ENCODE results near the gene KRTAP1-1. TPM values are rescaled to one million over a fixed set of nuclear protein-coding genes. Genes with fewer than 3 reads are reported as not detected.
"Not testable (repeated sequence)": the region's sequence is repeated elsewhere in the genome, so short reads cannot be mapped to it uniquely, and the experiment has no call there.

KRTAP1-1 gene
- total RNA-seq, 3 donors from 2014 or later (not counting 1 experiment from before 2014, with no cell fraction given): not detected

DNA sequence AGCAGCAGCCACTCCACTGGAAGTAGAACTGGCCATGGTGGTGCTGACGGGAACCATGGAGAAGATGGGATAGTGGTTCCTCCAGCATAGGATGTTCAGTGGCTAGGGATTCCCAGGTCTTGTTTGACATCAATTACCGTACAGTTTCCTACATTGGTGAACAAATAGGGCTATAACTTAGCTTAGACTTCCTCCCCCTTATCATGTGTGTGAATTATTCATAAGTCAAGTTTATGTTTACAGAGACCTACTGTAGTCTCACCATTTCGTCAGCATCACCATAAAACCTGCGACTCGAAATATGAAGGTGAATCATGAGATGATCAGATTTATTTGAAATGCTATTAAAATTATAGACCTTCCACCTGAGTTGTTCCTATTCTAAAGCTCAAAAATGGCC, 17.5 kb upstream of the KRTAP1-1 start:
- Mint-ChIP-seq H3K27me3 (ENCODE audit: low read depth in 2 of 2) (peaks cover 14 to 53% of the 10 kb centered on the region in 2 donors), H3K27ac (no peak overlapping the region)

DNA sequence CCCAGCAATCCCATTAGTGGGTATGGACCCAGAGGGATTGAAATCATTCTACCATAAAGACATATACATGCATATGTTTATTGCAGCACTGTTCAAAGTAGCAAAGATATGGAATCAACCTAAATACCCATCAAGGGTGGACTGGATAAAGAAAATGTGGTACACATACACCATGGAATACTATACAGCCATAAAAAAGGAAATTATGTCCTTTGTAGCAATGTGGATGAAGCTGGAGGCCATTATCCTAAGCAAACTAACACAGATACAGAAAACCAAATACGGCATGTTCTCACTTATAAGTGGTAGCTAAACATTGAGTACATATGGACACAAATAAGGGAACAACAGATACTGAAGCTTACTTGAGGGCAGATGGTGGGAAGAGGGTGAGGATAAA, 16.3 kb upstream of the KRTAP1-1 start:
- no peak overlapping the region for H3K27ac Mint-ChIP-seq
- intact Hi-C loops (cut with micrococcal nuclease): no loop called here
- no peak for ATAC-seq
- no peaks in the 10 kb centered on the region for H3K4me1 Mint-ChIP-seq
- no peak overlapping the region for H3K4me3 Mint-ChIP-seq
- no peaks in the 10 kb centered on the region for H3K27me3 ChIP-seq (ENCODE audit: control insufficient read depth, insufficient read depth, low read length)
- no peak overlapping the region for H3K4me3 ChIP-seq (ENCODE audit: low read length)
- no peaks in the 10 kb centered on the region for H3K9me3 ChIP-seq (ENCODE audit: control insufficient read depth, insufficient read depth, low read length)
- TF ChIP-seq, protein P1, sequence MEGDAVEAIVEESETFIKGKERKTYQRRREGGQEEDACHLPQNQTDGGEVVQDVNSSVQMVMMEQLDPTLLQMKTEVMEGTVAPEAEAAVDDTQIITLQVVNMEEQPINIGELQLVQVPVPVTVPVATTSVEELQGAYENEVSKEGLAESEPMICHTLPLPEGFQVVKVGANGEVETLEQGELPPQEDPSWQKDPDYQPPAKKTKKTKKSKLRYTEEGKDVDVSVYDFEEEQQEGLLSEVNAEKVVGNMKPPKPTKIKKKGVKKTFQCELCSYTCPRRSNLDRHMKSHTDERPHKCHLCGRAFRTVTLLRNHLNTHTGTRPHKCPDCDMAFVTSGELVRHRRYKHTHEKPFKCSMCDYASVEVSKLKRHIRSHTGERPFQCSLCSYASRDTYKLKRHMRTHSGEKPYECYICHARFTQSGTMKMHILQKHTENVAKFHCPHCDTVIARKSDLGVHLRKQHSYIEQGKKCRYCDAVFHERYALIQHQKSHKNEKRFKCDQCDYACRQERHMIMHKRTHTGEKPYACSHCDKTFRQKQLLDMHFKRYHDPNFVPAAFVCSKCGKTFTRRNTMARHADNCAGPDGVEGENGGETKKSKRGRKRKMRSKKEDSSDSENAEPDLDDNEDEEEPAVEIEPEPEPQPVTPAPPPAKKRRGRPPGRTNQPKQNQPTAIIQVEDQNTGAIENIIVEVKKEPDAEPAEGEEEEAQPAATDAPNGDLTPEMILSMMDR (IDR thresholded peaks at IDR 0.05): no peak
- no peak overlapping the region for H3K27ac ChIP-seq (ENCODE audit: low read length)
- H3K36me3 ChIP-seq (ENCODE audit: control insufficient read depth, insufficient read depth, low read length): no peaks in the 10 kb centered on the region
- no peak for DNase-seq
- 83% methylated on average over 1 of the region's 1 CpG for WGBS (ENCODE audit: insufficient coverage)
- H3K36me3 Mint-ChIP-seq: no peaks in the 10 kb centered on the region
- peaks cover 18 to 59% of the 10 kb centered on the region in 2 donors for H3K27me3 Mint-ChIP-seq (ENCODE audit: low read depth in 2 of 2)
- no peaks in the 10 kb centered on the region for H3K4me1 ChIP-seq (ENCODE audit: control insufficient read depth, insufficient read depth, low read length)
- peaks cover 2 to 3% of the 10 kb centered on the region in 2 donors for H3K9me3 Mint-ChIP-seq

More for the DNA sequence above, 17.5 kb upstream of the KRTAP1-1 start:
- Mint-ChIP-seq H3K36me3 (no peaks in the 10 kb centered on the region), H3K4me3 (no peak overlapping the region), H3K4me1 (no peaks in the 10 kb centered on the region), H3K9me3 (peaks cover 2 to 3% of the 10 kb centered on the region in 2 donors)
- Histone ChIP-seq H3K9me3 (ENCODE audit: control insufficient read depth, insufficient read depth, low read length) (no peaks in the 10 kb centered on the region), H3K4me3 (ENCODE audit: low read length) (no peak overlapping the region), H3K27ac (ENCODE audit: low read length) (no peak overlapping the region), H3K36me3 (ENCODE audit: control insufficient read depth, insufficient read depth, low read length) (no peaks in the 10 kb centered on the region), H3K4me1 (ENCODE audit: control insufficient read depth, insufficient read depth, low read length) (no peaks in the 10 kb centered on the region), H3K27me3 (ENCODE audit: control insufficient read depth, insufficient read depth, low read length) (no peaks in the 10 kb centered on the region)
- intact Hi-C loops (cut with micrococcal nuclease): no loop called here
- DNase-seq (no peak), ATAC-seq (no peak)
- TF ChIP-seq, protein P1 (IDR thresholded peaks at IDR 0.05): no peak
- 100% methylated on average over 1 of the region's 5 CpGs for WGBS (ENCODE audit: insufficient coverage)

DNA sequence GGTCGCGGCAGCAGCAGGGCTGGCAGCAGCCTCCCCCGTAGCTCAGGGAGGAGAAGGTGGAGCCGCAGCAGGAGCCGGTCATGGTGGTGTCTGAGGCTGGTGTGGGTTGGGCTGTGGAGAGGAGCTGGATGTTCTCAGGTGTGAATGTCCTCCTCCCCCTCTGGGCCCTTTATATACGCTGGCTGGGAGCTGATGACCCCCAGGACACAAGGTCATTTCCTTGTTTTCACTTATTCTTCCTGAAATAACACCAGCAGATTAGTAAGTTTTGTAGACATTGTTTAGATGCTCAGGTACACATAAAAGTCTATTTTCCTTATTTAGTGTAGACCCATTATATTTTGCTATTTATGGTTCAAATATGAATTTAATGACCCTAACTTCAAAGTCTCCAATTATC, 13.9 kb upstream of the KRTAP1-1 start, which contains the start of gene KRTAP2-2:
TSS of gene KRTAP2-2 (minus strand) at position 101 of the 400 bp plus-strand sequence. CDS start at position 82, 19 bp downstream.
- no CpG with 5 or more reads among the region's 6 CpGs for WGBS (ENCODE audit: insufficient coverage)
- H3K4me1 ChIP-seq (ENCODE audit: control insufficient read depth, insufficient read depth, low read length): not testable (repeated sequence)

DNA sequence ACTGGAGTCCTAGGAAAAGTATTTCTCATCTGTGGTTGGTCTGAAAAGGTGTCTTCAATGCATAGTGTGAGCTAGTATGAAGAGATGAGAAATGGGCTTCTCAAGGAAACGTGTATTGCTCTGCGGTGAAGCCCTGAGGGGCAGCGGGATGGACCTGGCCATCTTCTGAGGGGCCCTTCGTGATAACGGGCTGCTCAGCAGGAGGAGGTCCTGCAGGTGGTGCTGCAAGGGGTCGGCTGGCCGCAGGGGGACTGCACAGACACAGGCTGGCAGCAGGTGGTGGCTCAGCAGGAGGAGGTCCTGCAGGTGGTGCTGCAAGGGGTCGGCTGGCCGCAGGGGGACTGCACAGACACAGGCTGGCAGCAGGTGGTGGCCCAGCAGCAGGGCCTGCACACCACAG, 13.3 kb upstream of the KRTAP1-1 start:
- H3K36me3 ChIP-seq (ENCODE audit: control insufficient read depth, insufficient read depth, low read length); H3K36me3 Mint-ChIP-seq; DNase-seq; H3K4me1 Mint-ChIP-seq; H3K4me1 ChIP-seq (ENCODE audit: control insufficient read depth, insufficient read depth, low read length); ATAC-seq; H3K9me3 ChIP-seq (ENCODE audit: control insufficient read depth, insufficient read depth, low read length); H3K9me3 Mint-ChIP-seq; H3K27me3 ChIP-seq (ENCODE audit: control insufficient read depth, insufficient read depth, low read length); H3K27ac Mint-ChIP-seq; intact Hi-C loops (cut with micrococcal nuclease); H3K27ac ChIP-seq (ENCODE audit: low read length); H3K4me3 Mint-ChIP-seq; H3K4me3 ChIP-seq (ENCODE audit: low read length): not testable (repeated sequence)
- 85% methylated on average over 7 of the region's 9 CpGs for WGBS (ENCODE audit: insufficient coverage)
- peaks cover 16 to 53% of the 10 kb centered on the region in 2 donors for H3K27me3 Mint-ChIP-seq (ENCODE audit: low read depth in 2 of 2)

More for the DNA sequence above, 13.9 kb upstream of the KRTAP1-1 start, which contains the start of gene KRTAP2-2:
- ATAC-seq; H3K36me3 ChIP-seq (ENCODE audit: control insufficient read depth, insufficient read depth, low read length); DNase-seq; H3K4me1 Mint-ChIP-seq; H3K4me3 Mint-ChIP-seq; H3K27me3 ChIP-seq (ENCODE audit: control insufficient read depth, insufficient read depth, low read length); H3K27ac ChIP-seq (ENCODE audit: low read length); H3K9me3 Mint-ChIP-seq; H3K36me3 Mint-ChIP-seq; intact Hi-C loops (cut with micrococcal nuclease); H3K27ac Mint-ChIP-seq; H3K4me3 ChIP-seq (ENCODE audit: low read length); H3K9me3 ChIP-seq (ENCODE audit: control insufficient read depth, insufficient read depth, low read length): not testable (repeated sequence)
- H3K27me3 Mint-ChIP-seq (ENCODE audit: low read depth in 2 of 2): peaks cover 16 to 50% of the 10 kb centered on the region in 2 donors
